Endothelial cell of umbilical vein (primary cell): ENCODE measurements around the gene DUOXA1. TPM values are rescaled to one million over a fixed set of nuclear protein-coding genes. Genes with fewer than 3 reads are reported as not detected.

Source experiments
- BruUV-seq: library from RNA; stranded (reverse); fragments of 400-500 nt; replicated peaks from 2 replicates; lab custom pipeline; 2021; lab: Mats Ljungman, UMichigan
- CTCF ChIA-PET: fragments of 300-600, 350-600 bp; sonication (Branson Sonifier 250); formaldehyde crosslinking; loops from one replicate; lab custom pipeline; 2021; ENCODE audit warnings: antibody characterized with exemption, inconsistent platforms; lab: Charles Lee
- POLR2A ChIA-PET: fragments of 300-600, 350-600 bp; sonication (Branson Sonifier 250); formaldehyde crosslinking; loops from one replicate; lab custom pipeline; 2021; ENCODE audit warnings: antibody characterized with exemption, inconsistent platforms; lab: Charles Lee
- DNase-seq: peaks from one replicate; pipeline ENCODE4 v3.0.0-alpha.2; 2011; ENCODE audit warnings: low read depth, low spot score
- FAIRE-seq: peaks from 2 replicates; lab custom pipeline; 2011; peaks lifted over from hg19 to GRCh38; lab: Jason Lieb, UNC
- H2AFZ ChIP-seq: 2 replicates; pipeline ENCODE4 v1.6.0; 2012; ENCODE audit warnings: low read depth, low read length, control low read depth, inconsistent platforms
- H3K27ac ChIP-seq: 2 replicates; pipeline ENCODE4 v1.5.1; 2011; ENCODE audit warnings: low read depth, mild to moderate bottlenecking, control low read depth, low read length, moderate library complexity; ENCODE audit not compliant: insufficient read depth
- H3K27me3 ChIP-seq, 2 experiments: 2 replicates each; pipeline versions ENCODE4 v1.6.0 to v1.6.1; 2011; ENCODE audit warnings: low read length in 2 of 2, mixed read lengths in 1 of 2; ENCODE audit not compliant: control insufficient read depth in 2 of 2, insufficient read depth in 2 of 2
- H3K36me3 ChIP-seq, 2 experiments: 2 replicates in 1 of 2; 3 replicates in 1 of 2; pipeline ENCODE4 v1.5.1; 2011; ENCODE audit warnings: low read length in 2 of 2, mild to moderate bottlenecking in 1 of 2, moderate library complexity in 1 of 2; ENCODE audit not compliant: control insufficient read depth in 2 of 2, insufficient read depth in 2 of 2; ENCODE audit errors: extremely low read depth in 1 of 2
- H3K4me1 ChIP-seq: 3 replicates; pipeline ENCODE4 v1.5.1; 2011; ENCODE audit warnings: mild to moderate bottlenecking, low read length; ENCODE audit not compliant: control insufficient read depth, insufficient read depth; ENCODE audit errors: extremely low read depth
- H3K4me2 ChIP-seq: 2 replicates; pipeline ENCODE4 v1.6.1; 2011; ENCODE audit warnings: low read length, control low read depth, mixed read lengths; ENCODE audit not compliant: insufficient read depth
- H3K4me3 ChIP-seq, 3 experiments: fragments of 200-600 bp in 1 of 3; sonication (generic), shearing (Covaris generic) in 1 of 3; replicated peaks in 1 of 3; 2 replicates each; pipeline ENCODE4 v1.5.1; 2011 to 2016; ENCODE audit warnings: control low read depth in 3 of 3, low read length in 3 of 3, mild to moderate bottlenecking in 2 of 3, inconsistent platforms in 1 of 3, low read depth in 1 of 3, moderate library complexity in 1 of 3; ENCODE audit not compliant: insufficient read depth in 1 of 3
- H3K79me2 ChIP-seq: 2 replicates; pipeline ENCODE4 v1.6.0; 2012; ENCODE audit warnings: low read length, inconsistent platforms; ENCODE audit not compliant: control insufficient read depth, insufficient read depth
- H3K9ac ChIP-seq: replicated peaks from 2 replicates; pipeline ENCODE3; 2011; ENCODE audit warnings: low read length, control low read depth; ENCODE audit not compliant: insufficient read depth; ENCODE audit errors: extremely low read depth
- H3K9me1 ChIP-seq: replicated peaks from 3 replicates; pipeline ENCODE4 v1.6.0; 2011; ENCODE audit warnings: mild to moderate bottlenecking, low read length; ENCODE audit not compliant: control insufficient read depth, insufficient read depth; ENCODE audit errors: extremely low read depth
- H3K9me3 ChIP-seq: replicated peaks from 2 replicates; pipeline ENCODE4 v1.5.1; 2012; ENCODE audit warnings: low read length, inconsistent platforms; ENCODE audit not compliant: control insufficient read depth, insufficient read depth
- H4K20me1 ChIP-seq: replicated peaks from 2 replicates; pipeline ENCODE3; 2011; ENCODE audit warnings: mild to moderate bottlenecking, low read length; ENCODE audit not compliant: control insufficient read depth, insufficient read depth; ENCODE audit errors: extremely low read depth
- CTCF ChIP-seq, 2 donors: IDR thresholded peaks; 1 replicate in 1 of 2; 2 replicates in 1 of 2; pipeline ENCODE4 v1.5.1; 2011; ENCODE audit warnings: low read length in 2 of 2, mild to moderate bottlenecking in 2 of 2, moderate library complexity in 2 of 2, control low read depth in 1 of 2, inconsistent platforms in 1 of 2, low read depth in 1 of 2; ENCODE audit not compliant: insufficient read depth in 1 of 2; ENCODE audit errors: extremely low read depth in 1 of 2
- EZH2 ChIP-seq: IDR thresholded peaks from 2 replicates; pipeline ENCODE4 v1.6.1; 2012; ENCODE audit warnings: borderline replicate concordance, low read depth, mild to moderate bottlenecking, moderate library complexity, low read length, inconsistent platforms; ENCODE audit not compliant: severe bottlenecking
- FOS ChIP-seq: IDR thresholded peaks from 2 replicates; pipeline ENCODE4 v1.6.1; 2011; ENCODE audit warnings: mild to moderate bottlenecking, low read length, moderate library complexity, borderline replicate concordance; ENCODE audit not compliant: insufficient read depth
- GATA2 ChIP-seq: IDR thresholded peaks from 2 replicates; pipeline ENCODE4 v1.7.0; 2011; ENCODE audit warnings: low read depth, mild to moderate bottlenecking, moderate library complexity, mixed read lengths, low read length; ENCODE audit not compliant: insufficient read length, insufficient read depth
- JUN ChIP-seq: IDR thresholded peaks from 2 replicates; pipeline ENCODE4 v1.6.1; 2011; ENCODE audit warnings: borderline replicate concordance, low read depth; ENCODE audit not compliant: insufficient read length, insufficient read depth
- MYC ChIP-seq: IDR thresholded peaks from one replicate; pipeline ENCODE4 v1.6.1; 2011; ENCODE audit warnings: mild to moderate bottlenecking, low read depth, low read length
- POLR2A ChIP-seq: IDR thresholded peaks from 2 replicates; pipeline ENCODE4 v1.6.1; 2012; ENCODE audit warnings: low read depth, mild to moderate bottlenecking, control low read depth, low read length
- POLR2AphosphoS5 ChIP-seq: IDR thresholded peaks from 2 replicates; pipeline ENCODE4 v1.6.1; 2012; ENCODE audit warnings: low read depth, mild to moderate bottlenecking, control low read depth, low read length, moderate library complexity; ENCODE audit not compliant: insufficient read depth
- dilution Hi-C: fragments of 300-500 bp; cut with MboI; formaldehyde crosslinking; loops from one replicate; pipeline ENCODE4 v1.15.0; 2019; ENCODE audit warnings: low sequenced_read_pairs; ENCODE audit not compliant: extremely low pct_ligation_motif_present
- intact Hi-C: fragments of 100-400 bp; cut with micrococcal nuclease; formaldehyde crosslinking; loops from one replicate; pipeline ENCODE4 v1.10.0; 2022
- polyA plus RNA-seq, 4 experiments: library from polyadenylated mRNA; depleted of rRNA in 3 of 4; stranded (reverse) in 3 of 4; unstranded in 1 of 4; fragments of >200 nt; gene quantifications; 2 replicates each; pipeline versions ENCODE4 v1.2.1 to v1.2.3, GENCODE V29; 2011 to 2012; ENCODE audit warnings: missing spikeins in 1 of 4
- total RNA-seq: library from RNA; stranded (reverse); gene quantifications from 2 replicates; pipeline ENCODE4 v1.2.3, GENCODE V29; 2021
- TF ChIP-seq, protein P1 (sequence below): IDR thresholded peaks from 2 replicates; pipeline ENCODE4 v1.6.1; 2011; ENCODE audit not compliant: insufficient read depth, insufficient read length

The DUOXA1 gene
- total and polyA plus RNA-seq, 2 donors (not counting 3 experiments of a cell fraction or from before 2014, with no cell fraction given), result 0.07 TPM; not detected in 1

GRCh38 chr15:45106002-45106790 lies 23.5 kb downstream of the DUOXA1 start:
- Histone ChIP-seq H3K4me1 (no peaks in the 10 kb centered on the region), H3K4me2 (no peak overlapping the region), H2AFZ (no peak overlapping the region), H4K20me1 (no peaks in the 10 kb centered on the region), H3K9ac (no peak overlapping the region), H3K36me3 (no peaks in the 10 kb centered on the region), H3K27me3 (peaks cover 17 to 32% of the 10 kb centered on the region in 2 experiments), H3K4me3 (no peak overlapping the region), H3K9me1 (no peaks in the 10 kb centered on the region), H3K79me2 (no peaks in the 10 kb centered on the region), H3K27ac (no peak overlapping the region), H3K9me3 (no peaks in the 10 kb centered on the region)
- no TSS peak for BruUV-seq
- ChIA-PET POLR2A (no interaction called here), CTCF (interaction anchor here (1.1 to 2.7 kb wide), 3 partner anchors 12 to 17 kb away, joined by 3 to 18 read pairs (median 4); no protein-coding TSS in a partner anchor)
- FAIRE-seq (no peak), DNase-seq (no peak)
- intact Hi-C loops, result no loop called here
- TF ChIP-seq JUN (no peak), CTCF (IDR thresholded peaks at IDR 0.05; ENCODE audit: extremely low read depth in 1 of 2, insufficient read depth in 1 of 2, low read depth in 1 of 2, low read length in 2 of 2) (no peak)
- dilution Hi-C loops, result no loop called here

DNA sequence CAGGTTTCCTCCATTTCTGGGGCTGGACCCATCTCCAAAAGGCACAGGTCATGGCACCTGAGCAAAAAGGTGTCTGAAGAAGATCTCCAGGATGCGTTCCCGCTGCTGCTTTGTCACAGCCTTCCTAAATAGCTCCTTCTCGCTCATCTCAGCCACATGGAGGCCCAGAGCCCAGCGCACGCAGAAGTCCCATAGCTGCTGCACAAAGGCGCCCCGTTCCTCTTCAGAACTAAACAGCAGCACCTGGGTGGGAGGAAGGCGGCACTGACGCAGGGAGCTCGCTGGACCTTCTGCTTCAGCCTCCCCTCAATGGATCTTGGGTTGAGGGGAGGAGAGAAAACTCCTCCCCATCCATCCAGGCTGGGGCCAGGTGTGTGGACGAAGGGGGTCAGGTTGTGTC lies 24.1 kb downstream of the DUOXA1 start:
- dilution Hi-C loops (no loop called here), intact Hi-C loops (no loop called here)
- no peaks in the 10 kb centered on the region for H3K4me1 ChIP-seq
- H2AFZ ChIP-seq, result no peak overlapping the region
- no peaks in the 10 kb centered on the region for H4K20me1 ChIP-seq
- no peak overlapping the region for H3K27ac ChIP-seq
- BruUV-seq, result no TSS peak
- POLR2A ChIA-PET, result no interaction called here
- H3K9ac ChIP-seq, result no peak overlapping the region
- no peak for TF ChIP-seq JUN
- TF ChIP-seq FOS, result no peak
- TF ChIP-seq CTCF (IDR thresholded peaks at IDR 0.05; ENCODE audit: extremely low read depth in 1 of 2, insufficient read depth in 1 of 2, low read depth in 1 of 2, low read length in 2 of 2), result no peak
- no peak for TF ChIP-seq POLR2A
- no peak for TF ChIP-seq MYC
- TF ChIP-seq, protein P1, sequence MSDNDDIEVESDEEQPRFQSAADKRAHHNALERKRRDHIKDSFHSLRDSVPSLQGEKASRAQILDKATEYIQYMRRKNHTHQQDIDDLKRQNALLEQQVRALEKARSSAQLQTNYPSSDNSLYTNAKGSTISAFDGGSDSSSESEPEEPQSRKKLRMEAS, result no peak
- TF ChIP-seq POLR2AphosphoS5, result no peak
- TF ChIP-seq EZH2, result no peak
- no peak for TF ChIP-seq GATA2
- CTCF ChIA-PET, result interaction anchor here (1.6 to 2.7 kb wide), 2 partner anchors 13 to 17 kb away, joined by 4 to 18 read pairs; no protein-coding TSS in a partner anchor
- H3K79me2 ChIP-seq, result no peaks in the 10 kb centered on the region
- no peaks in the 10 kb centered on the region for H3K36me3 ChIP-seq
- no peaks in the 10 kb centered on the region for H3K9me1 ChIP-seq
- FAIRE-seq (no peak), DNase-seq (no peak)
- H3K27me3 ChIP-seq, result peaks cover 16 to 34% of the 10 kb centered on the region in 2 experiments
- H3K9me3 ChIP-seq, result no peaks in the 10 kb centered on the region
- H3K4me3 ChIP-seq, result no peak overlapping the region
- H3K4me2 ChIP-seq, result no peak overlapping the region
